Fibroblast of pulmonary artery (primary cell): ENCODE results near the gene PANK3.
A peak's percentile ranks its signal among the peaks of the same experiment; 100 is the strongest.

Source experiments
- DNase-seq: peaks from one replicate; pipeline ENCODE4 v3.0.0-alpha.2; 2010; ENCODE audit warnings: low read depth
- H3K4me3 ChIP-seq: replicated peaks from 2 replicates; pipeline ENCODE4 v1.5.1; 2011; ENCODE audit warnings: low read depth, mild to moderate bottlenecking, control low read depth, low read length, moderate library complexity
- CTCF ChIP-seq: IDR thresholded peaks from 2 replicates; pipeline ENCODE4 v1.5.1; 2011; ENCODE audit warnings: mild to moderate bottlenecking, control low read depth, low read length, inconsistent platforms; ENCODE audit errors: missing control alignments

PANK3 gene

GRCh38 chr5:168578538-168579487, at the start of gene PANK3:
Gene PANK3, minus strand, starts transcription at chr5:168579368. Its CDS starts 85 bp downstream, at chr5:168579283.
- no peak for TF ChIP-seq CTCF
- DNase-seq, result peak; percentile 77
- H3K4me3 ChIP-seq, result peak within 1 kb of the TSS; percentile 82

GRCh38 chr5:168624850-168625364, 45.7 kb upstream of the PANK3 start:
- no peak for TF ChIP-seq CTCF
- DNase-seq, result peak; percentile 19
- H3K4me3 ChIP-seq, result no peak overlapping the region

- no peak for DNase-seq
- H3K4me3 ChIP-seq, result no peak overlapping the region
- no peak for TF ChIP-seq CTCF
These were observed 41.6 kb upstream of the PANK3 start for GRCh38 chr5:168620807-168621206.

- no peak overlapping the region for H3K4me3 ChIP-seq
- no peak for DNase-seq
- no peak for TF ChIP-seq CTCF
These were observed 35.5 kb upstream of the PANK3 start for GRCh38 chr5:168614661-168615060.

GRCh38 chr5:168613996-168614395, 34.8 kb upstream of the PANK3 start:
- no peak for TF ChIP-seq CTCF
- no peak overlapping the region for H3K4me3 ChIP-seq
- no peak for DNase-seq

- DNase-seq, result no peak
- TF ChIP-seq CTCF, result no peak
- H3K4me3 ChIP-seq, result no peak overlapping the region
These were observed 34.2 kb upstream of the PANK3 start for GRCh38 chr5:168613396-168613795.

- peak; percentile 10 for DNase-seq
- TF ChIP-seq CTCF, result no peak
- H3K4me3 ChIP-seq, result no peak overlapping the region
These were observed 33.8 kb upstream of the PANK3 start for GRCh38 chr5:168612996-168613395.
